Naive thymus-derived CD4-positive, alpha-beta T cell (primary cell): Measurements from ENCODE around the gene TOP3A. TPM values are rescaled to one million over a fixed set of nuclear protein-coding genes. Genes with fewer than 3 reads are reported as not detected.
A peak's percentile ranks its signal among the peaks of the same experiment; 100 is the strongest.

Experiments
- ATAC-seq: fragments of 150-1000 bp; cut with Tn5 transposase; 2 replicates; pipeline ENCODE4 v1.10.0; 2021; ENCODE audit warnings: mild to moderate bottlenecking, moderate library complexity
- CTCF ChIA-PET: fragments of 350-600 bp; sonication (Branson Sonifier 250); formaldehyde crosslinking; loops from one replicate; lab custom pipeline; 2021; ENCODE audit warnings: antibody characterized with exemption; lab: Charles Lee
- POLR2A ChIA-PET: fragments of 350-600 bp; sonication (Branson Sonifier 250); formaldehyde crosslinking; loops from one replicate; lab custom pipeline; 2021; ENCODE audit warnings: antibody characterized with exemption, inconsistent platforms; lab: Charles Lee
- DNase-seq, 9 donors: peaks; one replicate each; pipeline versions ENCODE4 v3.0.0 to v3.0.0-alpha.2; 2020 to 2022; ENCODE audit warnings: mixed read lengths in 1 of 9
- H3K27ac ChIP-seq: one replicate; pipeline ENCODE4 v1.7.0; 2013; ENCODE audit warnings: mild to moderate bottlenecking, low read depth, low read length, moderate library complexity
- H3K27me3 ChIP-seq, 2 donors: one replicate each; pipeline ENCODE4 v1.7.0; 2013; ENCODE audit warnings: low read length in 2 of 2, mild to moderate bottlenecking in 2 of 2, moderate library complexity in 2 of 2; ENCODE audit not compliant: control insufficient read depth in 2 of 2, insufficient read depth in 2 of 2
- H3K36me3 ChIP-seq, 3 experiments: 1 replicate in 2 of 3; 2 replicates in 1 of 3; pipeline ENCODE4 v1.7.0; 2013; ENCODE audit warnings: low read length in 3 of 3, mild to moderate bottlenecking in 3 of 3, moderate library complexity in 1 of 3; ENCODE audit not compliant: insufficient read depth in 3 of 3, control insufficient read depth in 2 of 3
- H3K4me1 ChIP-seq, 2 donors: one replicate each; pipeline ENCODE4 v1.7.0; 2013; ENCODE audit warnings: low read length in 2 of 2, mild to moderate bottlenecking in 2 of 2, moderate library complexity in 1 of 2; ENCODE audit not compliant: control insufficient read depth in 2 of 2, insufficient read depth in 2 of 2
- H3K4me3 ChIP-seq: 2 replicates; pipeline ENCODE4 v1.7.0; 2013; ENCODE audit warnings: mild to moderate bottlenecking, low read length
- H3K9me3 ChIP-seq, 3 experiments: 1 replicate in 2 of 3; 2 replicates in 1 of 3; pipeline ENCODE4 v1.7.0; 2013; ENCODE audit warnings: low read length in 3 of 3; ENCODE audit not compliant: control insufficient read depth in 2 of 3
- H3K27ac Mint-ChIP-seq, 9 donors: one replicate each; pipeline ENCODE4 v1.8.0; 2020 to 2022; ENCODE audit warnings: mixed read lengths in 9 of 9, mild to moderate bottlenecking in 8 of 9, moderate library complexity in 5 of 9, inconsistent platforms in 2 of 9
- H3K27me3 Mint-ChIP-seq, 5 donors: one replicate each; pipeline ENCODE4 v1.8.0; 2021 to 2022; ENCODE audit warnings: mixed read lengths in 5 of 5, mild to moderate bottlenecking in 1 of 5
- H3K36me3 Mint-ChIP-seq, 5 donors: one replicate each; pipeline ENCODE4 v1.8.0; 2020 to 2022; ENCODE audit warnings: mixed read lengths in 5 of 5, mild to moderate bottlenecking in 3 of 5, inconsistent platforms in 1 of 5
- H3K4me1 Mint-ChIP-seq, 7 donors: one replicate each; pipeline ENCODE4 v1.8.0; 2020 to 2022; ENCODE audit warnings: mixed read lengths in 7 of 7, mild to moderate bottlenecking in 3 of 7, inconsistent platforms in 1 of 7
- H3K4me3 Mint-ChIP-seq, 10 donors: one replicate each; pipeline ENCODE4 v1.8.0; 2020 to 2022; ENCODE audit warnings: mild to moderate bottlenecking in 10 of 10, mixed read lengths in 10 of 10, moderate library complexity in 6 of 10, inconsistent platforms in 2 of 10
- H3K9me3 Mint-ChIP-seq, 11 donors: one replicate each; pipeline ENCODE4 v1.8.0; 2020 to 2022; ENCODE audit warnings: mixed read lengths in 11 of 11, mild to moderate bottlenecking in 4 of 11, inconsistent platforms in 1 of 11, moderate library complexity in 1 of 11
- intact Hi-C, 2 donors: fragments of 100-400 bp; cut with micrococcal nuclease; formaldehyde crosslinking; loops; one replicate each; pipeline ENCODE4 v1.15.1; 2023
- polyA plus RNA-seq, 2 donors: library from polyadenylated mRNA; unstranded; fragments of 300-500 nt; fragmentation: Illumina TruSeq; gene quantifications; one replicate each; pipeline ENCODE4 v1.2.3, GENCODE V29; 2021
- total RNA-seq, 6 experiments: library from RNA in 5 of 6; stranded (reverse) in 5 of 6; gene quantifications; 1 replicate in 5 of 6; 2 replicates in 1 of 6; pipeline ENCODE4 v1.2.3 and lab custom pipeline; 2021 to 2026

TOP3A gene
- total and polyA plus RNA-seq, 7 experiments from 2014 or later = 13.7 to 74.9 (median 39.7) TPM

- H3K9me3 Mint-ChIP-seq = peaks cover 0 to 2% (median 0%) of the 10 kb centered on the region in 11 donors
- H3K27me3 ChIP-seq = no peaks in the 10 kb centered on the region
- peaks cover 26 to 27% of the 10 kb centered on the region in 2 donors for H3K4me1 ChIP-seq
- peaks cover 0 to 32% (median 4%) of the 10 kb centered on the region in 3 experiments for H3K36me3 ChIP-seq
- ChIA-PET CTCF (interaction anchor here (0.6 kb wide), 1 partner anchor 37 kb away, joined by 5 read pairs; no protein-coding TSS in a partner anchor), POLR2A (no interaction called here)
- H3K27ac Mint-ChIP-seq = no peak overlapping the region
- no peaks in the 10 kb centered on the region for H3K9me3 ChIP-seq
- no peak overlapping the region for H3K4me3 ChIP-seq
- DNase-seq = no peak
- no peak overlapping the region for H3K27ac ChIP-seq
- no peak overlapping the region for H3K4me3 Mint-ChIP-seq
- peaks cover 0 to 5% (median 4%) of the 10 kb centered on the region in 5 donors for H3K36me3 Mint-ChIP-seq
- ATAC-seq = no peak
- peaks cover 0 to 27% (median 20%) of the 10 kb centered on the region in 7 donors for H3K4me1 Mint-ChIP-seq
- intact Hi-C loops = loop anchor here in 1 of 2 donors (5.0 kb wide), 1 partner anchor 177 kb away; the partner anchor contains the start of gene DRG2
- H3K27me3 Mint-ChIP-seq = no peaks in the 10 kb centered on the region
Observed at GRCh38 chr17:18263885-18264682, 50.7 kb downstream of the TOP3A start.

GRCh38 chr17:18262641-18263040 is 52.2 kb downstream of the TOP3A start:
- Mint-ChIP-seq H3K4me3 (peak overlapping the region in 7 of 10 donors; percentile 5 to 96 (median 64)), H3K4me1 (peaks cover 4 to 36% (median 23%) of the 10 kb centered on the region in 7 donors), H3K27me3 (no peaks in the 10 kb centered on the region), H3K27ac (peak overlapping the region in 2 of 9 donors; percentile 19 to 88), H3K36me3 (peaks cover 0 to 6% (median 5%) of the 10 kb centered on the region in 5 donors), H3K9me3 (peaks cover 0 to 2% (median 0%) of the 10 kb centered on the region in 11 donors)
- intact Hi-C loops = loop anchor here in 1 of 2 donors (5.0 kb wide), 1 partner anchor 175 kb away; the partner anchor contains the start of gene DRG2
- ATAC-seq (no peak), DNase-seq (no peak)
- peaks cover 24 to 27% of the 10 kb centered on the region in 2 donors for H3K4me1 ChIP-seq
- peaks cover 0 to 36% (median 4%) of the 10 kb centered on the region in 3 experiments for H3K36me3 ChIP-seq
- CTCF ChIA-PET = interaction anchor here (1.2 kb wide), 1 partner anchor 14 kb away, joined by 4 read pairs; no protein-coding TSS in a partner anchor
- H3K4me3 ChIP-seq = no peak overlapping the region
- POLR2A ChIA-PET = no interaction called here
- H3K9me3 ChIP-seq = no peaks in the 10 kb centered on the region
- no peaks in the 10 kb centered on the region for H3K27me3 ChIP-seq
- no peak overlapping the region for H3K27ac ChIP-seq

GRCh38 chr17:18262111-18262510 is 52.7 kb downstream of the TOP3A start:
- H3K4me1 ChIP-seq = peaks cover 26 to 33% of the 10 kb centered on the region in 2 donors
- H3K4me3 Mint-ChIP-seq = peak overlapping the region; percentile 78 to 96 (median 84)
- DNase-seq = no peak
- POLR2A ChIA-PET = no interaction called here
- H3K4me1 Mint-ChIP-seq = peaks cover 8 to 41% (median 27%) of the 10 kb centered on the region in 7 donors
- H3K27me3 ChIP-seq = no peaks in the 10 kb centered on the region
- no peak overlapping the region for H3K4me3 ChIP-seq
- peaks cover 0 to 2% (median 0%) of the 10 kb centered on the region in 11 donors for H3K9me3 Mint-ChIP-seq
- peaks cover 0 to 36% (median 4%) of the 10 kb centered on the region in 3 experiments for H3K36me3 ChIP-seq
- peaks cover 0 to 6% (median 5%) of the 10 kb centered on the region in 5 donors for H3K36me3 Mint-ChIP-seq
- no peaks in the 10 kb centered on the region for H3K27me3 Mint-ChIP-seq
- no peaks in the 10 kb centered on the region for H3K9me3 ChIP-seq
- no peak for ATAC-seq
- H3K27ac Mint-ChIP-seq = peak overlapping the region in 6 of 9 donors; percentile 19 to 88 (median 78)
- CTCF ChIA-PET = interaction anchor here (1.2 kb wide), 1 partner anchor 14 kb away, joined by 4 read pairs; no protein-coding TSS in a partner anchor
- peak overlapping the region; percentile 95 for H3K27ac ChIP-seq
- intact Hi-C loops = loop anchor here in 1 of 2 donors (5.0 kb wide), 1 partner anchor 175 kb away; the partner anchor contains the start of gene DRG2

GRCh38 chr17:18261659-18262058 is 53.1 kb downstream of the TOP3A start:
- H3K9me3 Mint-ChIP-seq = peaks cover 0 to 2% (median 0%) of the 10 kb centered on the region in 11 donors
- peaks cover 11 to 46% (median 31%) of the 10 kb centered on the region in 7 donors for H3K4me1 Mint-ChIP-seq
- peaks cover 0 to 36% (median 4%) of the 10 kb centered on the region in 3 experiments for H3K36me3 ChIP-seq
- ChIA-PET POLR2A (interaction anchor here (1.3 kb wide), 1 partner anchor 56 kb away, joined by 3 read pairs; no protein-coding TSS in a partner anchor), CTCF (interaction anchor here (1.2 kb wide), 1 partner anchor 13 kb away, joined by 4 read pairs; no protein-coding TSS in a partner anchor)
- H3K4me3 ChIP-seq = no peak overlapping the region
- peaks cover 29 to 37% of the 10 kb centered on the region in 2 donors for H3K4me1 ChIP-seq
- no peaks in the 10 kb centered on the region for H3K27me3 ChIP-seq
- H3K27me3 Mint-ChIP-seq = no peaks in the 10 kb centered on the region
- no peak for ATAC-seq
- H3K27ac ChIP-seq = peak overlapping the region; percentile 95
- no peak for DNase-seq
- H3K27ac Mint-ChIP-seq = peak overlapping the region; percentile 19 to 88 (median 80)
- intact Hi-C loops = loop anchor here (2.0 to 5.0 kb wide), 5 partner anchors 101 to 1909 kb away; partner anchors contain the start of genes CENPV (in 1 of the 2), COPS3 (in 1 of the 2), DRG2 (in 1 of the 2) and SHMT1 (in 1 of the 2)
- H3K4me3 Mint-ChIP-seq = peak overlapping the region; percentile 78 to 96 (median 84)
- H3K36me3 Mint-ChIP-seq = peaks cover 0 to 6% (median 5%) of the 10 kb centered on the region in 5 donors
- H3K9me3 ChIP-seq = no peaks in the 10 kb centered on the region

- DNase-seq = peak in 1 of 9 donors; percentile 46
- intact Hi-C loops = loop anchor here (2.0 to 5.0 kb wide), 5 partner anchors 102 to 1908 kb away; partner anchors contain the start of genes CENPV (in 1 of the 2), COPS3 (in 1 of the 2), DRG2 (in 1 of the 2) and SHMT1 (in 1 of the 2)
Observed at GRCh38 chr17:18261146-18261515, 53.7 kb downstream of the TOP3A start.

More at GRCh38 chr17:18261146-18261515, 53.7 kb downstream of the TOP3A start:
- H3K27ac ChIP-seq = peak overlapping the region; percentile 95
- peaks cover 0 to 2% (median 0%) of the 10 kb centered on the region in 11 donors for H3K9me3 Mint-ChIP-seq
- peaks cover 11 to 51% (median 34%) of the 10 kb centered on the region in 7 donors for H3K4me1 Mint-ChIP-seq
- H3K4me3 ChIP-seq = peak overlapping the region; percentile 84
- H3K27me3 ChIP-seq = no peaks in the 10 kb centered on the region
- H3K36me3 ChIP-seq = peaks cover 0 to 39% (median 4%) of the 10 kb centered on the region in 3 experiments
- no peak for ATAC-seq
- H3K4me3 Mint-ChIP-seq = peak overlapping the region; percentile 78 to 96 (median 84)
- no peaks in the 10 kb centered on the region for H3K9me3 ChIP-seq
- no peaks in the 10 kb centered on the region for H3K27me3 Mint-ChIP-seq
- peaks cover 0 to 6% (median 5%) of the 10 kb centered on the region in 5 donors for H3K36me3 Mint-ChIP-seq
- peaks cover 29 to 42% of the 10 kb centered on the region in 2 donors for H3K4me1 ChIP-seq
- ChIA-PET POLR2A (interaction anchor here (1.1 to 1.3 kb wide), 3 partner anchors 54 to 72 kb away, joined by 3 to 5 read pairs (median 4); partner anchors contain the start of genes SMCR8 and TOP3A), CTCF (interaction anchor here (0.9 kb wide), 1 partner anchor 16 kb away, joined by 3 read pairs; no protein-coding TSS in a partner anchor)
- H3K27ac Mint-ChIP-seq = peak overlapping the region; percentile 77 to 88 (median 84)
